ENCODE measurements around the gene TRIM65. TPM values are rescaled to one million over a fixed set of nuclear protein-coding genes. Genes with fewer than 3 reads are reported as not detected.

TRIM65 gene
- total and polyA plus RNA-seq, 2 of the 13 experiments (the other 11 are each of a cell fraction or from before 2014, with no cell fraction given) = 10.3 to 22.4 TPM

GRCh38 chr17:75876190-75876937 lies 20.4 kb downstream of the TRIM65 start (continued):
- TF ChIP-seq MBD4 (IDR thresholded peaks at IDR 0.05; ENCODE audit: borderline replicate concordance, low read length) (no peak), SIN3A (IDR thresholded peaks at IDR 0.05; ENCODE audit: borderline replicate concordance, low read depth, low read length) (peak; percentile 62), ZNF3 (CRISPR knock-in tag; IDR thresholded peaks at IDR 0.05) (peak; percentile 44; the same call in 1 of the 2 replicates), ESRRA (CRISPR knock-in tag; IDR thresholded peaks at IDR 0.05; ENCODE audit: low read depth) (peak; percentile 100), SMARCC2 (IDR thresholded peaks at IDR 0.05) (no peak), TAF1 (CRISPR knock-in tag; IDR thresholded peaks at IDR 0.05) (peak; percentile 93), SOX6 (IDR thresholded peaks at IDR 0.05) (no peak), SOX6 (CRISPR knock-in tag; IDR thresholded peaks at IDR 0.05) (peak; percentile 98), RXRB (CRISPR knock-in tag; IDR thresholded peaks at IDR 0.05; ENCODE audit: borderline replicate concordance) (peak; percentile 93), ZNF30 (CRISPR knock-in tag; IDR thresholded peaks at IDR 0.05) (0 out of 2 replicates have a peak, but pooled peaks have one; percentile 35), ZNF414 (CRISPR knock-in tag; IDR thresholded peaks at IDR 0.05) (peak; percentile 98), MTERF4 (CRISPR knock-in tag; IDR thresholded peaks at IDR 0.05) (peak; percentile 42; the same call in 1 of the 2 replicates), ZSCAN9 (CRISPR knock-in tag; IDR thresholded peaks at IDR 0.05; ENCODE audit: borderline replicate concordance) (peak; percentile 86), TFDP1 (CRISPR knock-in tag; IDR thresholded peaks at IDR 0.05; ENCODE audit: borderline replicate concordance) (peak; percentile 76), KDM6A (CRISPR knock-in tag; IDR thresholded peaks at IDR 0.05; ENCODE audit: low read depth) (peak; percentile 79; the same call in 1 of the 2 replicates), FOXA3 (CRISPR knock-in tag; IDR thresholded peaks at IDR 0.05) (peak; percentile 88), NBN (conservative IDR thresholded peaks at IDR 0.05) (no peak), POLR2AphosphoS2 (IDR thresholded peaks at IDR 0.05; ENCODE audit: low read depth, low read length) (peak; percentile 86; the same call in 1 of the 2 replicates), ZNF740 (CRISPR knock-in tag; IDR thresholded peaks at IDR 0.05) (peak; percentile 84), ZNF615 (CRISPR knock-in tag; IDR thresholded peaks at IDR 0.05; ENCODE audit: borderline replicate concordance) (no peak), ZUFSP (CRISPR knock-in tag; IDR thresholded peaks at IDR 0.05; ENCODE audit: borderline replicate concordance) (no peak), SSRP1 (CRISPR knock-in tag; IDR thresholded peaks at IDR 0.05) (peak; percentile 97), ZFP90 (CRISPR knock-in tag; IDR thresholded peaks at IDR 0.05; ENCODE audit: borderline replicate concordance) (peak; percentile 67), ZGPAT (CRISPR knock-in tag; IDR thresholded peaks at IDR 0.05) (peak; percentile 95), CHCHD3 (CRISPR knock-in tag; IDR thresholded peaks at IDR 0.05) (no peak), ZNF543 (CRISPR knock-in tag; IDR thresholded peaks at IDR 0.05) (peak; percentile 97)

Data from HepG2 (cell line).